Stimulated activated CD8-positive, alpha-beta memory T cell treated with anti-CD3 and anti-CD28 coated beads, Interleukin-15, amount 100 ng/mL, for 48 hours (primary cell): ENCODE data around the gene GPR141.

Experiments
- DNase-seq, 2 donors: peaks; one replicate each; pipeline ENCODE4 v3.0.0-alpha.2; 2020; ENCODE audit warnings: low read depth in 2 of 2

GPR141 gene

GRCh38 chr7:37784015-37784414 is 100.4 kb downstream of the GPR141 start:
- no peak for DNase-seq

GRCh38 chr7:37786741-37787569 is 103.4 kb downstream of the GPR141 start:
- DNase-seq = no peak
